ENCODE data around the gene ASB10. TPM values are rescaled to one million over a fixed set of nuclear protein-coding genes. Genes with fewer than 3 reads are reported as not detected.

Gene ASB10
- total and polyA plus RNA-seq, 2 experiments from 2014 or later, result not detected

GRCh38 chr7:151150388-151150787, 36.7 kb downstream of the ASB10 start:
- Histone ChIP-seq H2AFZ (no peak overlapping the region), H3F3A (replicated peaks; ENCODE audit: low read depth) (no peaks in the 10 kb centered on the region), H3K79me2 (replicated peaks; ENCODE audit: insufficient read depth) (no peaks in the 10 kb centered on the region), H3K27ac (ENCODE audit: low read depth) (no peak overlapping the region), H4K20me1 (replicated peaks; ENCODE audit: insufficient read depth) (no peaks in the 10 kb centered on the region), H3K4me2 (no peak overlapping the region), H3K27me3 (ENCODE audit: insufficient read depth) (peaks cover 3% of the 10 kb centered on the region; the same call in 1 of the 2 replicates), H3K4me1 (ENCODE audit: insufficient read depth) (no peaks in the 10 kb centered on the region; the same call in 1 of the 2 replicates), H3K9me2 (ENCODE audit: insufficient read depth) (no peaks in the 10 kb centered on the region), H3K36me3 (ENCODE audit: insufficient read depth) (no peaks in the 10 kb centered on the region), H3K4me3 (no peak overlapping the region)
- H3K9me3 Mint-ChIP-seq, result no peaks in the 10 kb centered on the region
- ATAC-seq (no peak), DNase-seq (ENCODE audit: low spot score) (no peak)
- peaks cover 23% of the 10 kb centered on the region for H3K4me1 Mint-ChIP-seq
- no peak overlapping the region for H3K27ac Mint-ChIP-seq
- TF ChIP-seq ZNF114 (CRISPR knock-in tag; IDR thresholded peaks at IDR 0.05) (no peak), CTCF (conservative IDR thresholded peaks at IDR 0.05; ENCODE audit: low read depth in 2 of 2) (no peak), NANOG (IDR thresholded peaks at IDR 0.05; ENCODE audit: borderline replicate concordance) (no peak), STAT1 (IDR thresholded peaks at IDR 0.05; ENCODE audit: unreplicated experiment) (no peak), JUNB (IDR thresholded peaks at IDR 0.05; ENCODE audit: unreplicated experiment) (no peak), ZNF331 (CRISPR knock-in tag; IDR thresholded peaks at IDR 0.05; ENCODE audit: low read depth) (no peak), EZH2 (IDR thresholded peaks at IDR 0.05; ENCODE audit: low read depth, unreplicated experiment) (no peak), ETS1 (IDR thresholded peaks at IDR 0.05) (no peak), REST (IDR thresholded peaks at IDR 0.05; ENCODE audit: unreplicated experiment) (no peak), EZH2phosphoT487 (IDR thresholded peaks at IDR 0.05; ENCODE audit: unreplicated experiment) (no peak), CREB1 (CRISPR knock-in tag; IDR thresholded peaks at IDR 0.05; ENCODE audit: low read depth) (no peak), ZNF462 (CRISPR knock-in tag; IDR thresholded peaks at IDR 0.05) (no peak), POLR2AphosphoS5 (IDR thresholded peaks at IDR 0.05; ENCODE audit: low read depth) (no peak)
- no peak overlapping the region for H3K4me3 Mint-ChIP-seq
- H3K27me3 Mint-ChIP-seq (ENCODE audit: insufficient read depth, low read depth, poor library complexity), result peaks cover 9% of the 10 kb centered on the region
- no peaks in the 10 kb centered on the region for H3K36me3 Mint-ChIP-seq (ENCODE audit: low read depth)
